Measurements from ENCODE around the gene LHX3. TPM values are rescaled to one million over a fixed set of nuclear protein-coding genes. Genes with fewer than 3 reads are reported as not detected.

LHX3 gene
- total and polyA plus RNA-seq, 10 of the 15 experiments (the other 5 are each of a cell fraction or from before 2014, with no cell fraction given) = not detected

DNA sequence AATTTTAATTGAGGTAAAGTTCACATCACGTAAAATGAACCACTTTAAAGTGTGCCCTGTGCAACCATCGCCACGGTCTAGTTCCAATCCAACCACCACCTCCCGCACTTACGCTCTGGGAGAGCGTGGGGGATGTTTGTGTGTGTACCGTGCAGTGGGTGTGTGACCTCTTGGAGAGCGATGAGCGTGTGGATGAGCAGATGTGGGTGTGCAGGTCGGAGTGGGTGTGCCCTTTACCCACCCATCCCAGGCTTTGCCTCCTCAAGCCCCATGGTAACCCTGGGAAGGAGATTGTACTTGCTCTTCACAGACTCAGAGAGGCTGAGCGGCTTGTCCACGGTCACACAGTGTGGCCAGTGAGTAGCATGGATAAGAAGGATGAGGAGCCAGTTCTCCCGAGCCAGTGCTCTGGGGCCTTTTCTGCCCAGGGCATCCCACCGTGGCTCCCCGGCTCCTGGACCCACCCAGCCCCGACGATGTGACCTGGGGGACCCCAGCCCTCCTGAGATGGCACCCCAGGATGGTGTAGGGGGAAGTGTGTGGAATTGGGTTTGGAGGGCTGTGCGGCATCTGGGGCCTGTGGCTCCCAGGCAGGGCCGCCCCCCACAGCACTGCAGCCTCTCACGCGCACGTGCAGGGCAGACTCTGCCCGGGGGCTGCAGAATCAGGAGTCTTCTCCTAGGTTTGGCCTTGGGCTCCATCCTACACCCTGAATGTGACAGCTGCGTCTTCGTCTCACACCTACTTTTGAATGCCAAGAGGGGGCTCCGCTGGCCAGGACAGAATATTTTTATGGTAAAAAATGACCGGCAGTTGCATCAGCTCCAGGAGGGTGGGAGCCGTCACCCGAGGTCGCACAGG lies 13.6 kb downstream of the LHX3 start (continued):
- no peak for TF ChIP-seq NR2C2 (IDR thresholded peaks at IDR 0.05; ENCODE audit: borderline replicate concordance, control insufficient read depth, insufficient read length, low read depth)
- TF ChIP-seq JUND (IDR thresholded peaks at IDR 0.05; ENCODE audit: low read depth, low read length) = no peak
- TF ChIP-seq, protein P1, sequence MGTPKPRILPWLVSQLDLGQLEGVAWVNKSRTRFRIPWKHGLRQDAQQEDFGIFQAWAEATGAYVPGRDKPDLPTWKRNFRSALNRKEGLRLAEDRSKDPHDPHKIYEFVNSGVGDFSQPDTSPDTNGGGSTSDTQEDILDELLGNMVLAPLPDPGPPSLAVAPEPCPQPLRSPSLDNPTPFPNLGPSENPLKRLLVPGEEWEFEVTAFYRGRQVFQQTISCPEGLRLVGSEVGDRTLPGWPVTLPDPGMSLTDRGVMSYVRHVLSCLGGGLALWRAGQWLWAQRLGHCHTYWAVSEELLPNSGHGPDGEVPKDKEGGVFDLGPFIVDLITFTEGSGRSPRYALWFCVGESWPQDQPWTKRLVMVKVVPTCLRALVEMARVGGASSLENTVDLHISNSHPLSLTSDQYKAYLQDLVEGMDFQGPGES (IDR thresholded peaks at IDR 0.05) = no peak
- no peak for TF ChIP-seq CHD4 (IDR thresholded peaks at IDR 0.05)
- TF ChIP-seq BCL11A (IDR thresholded peaks at IDR 0.05; ENCODE audit: low read depth, low read length) = no peak
- no peak for TF ChIP-seq NR2F1 (conservative IDR thresholded peaks at IDR 0.05)
- TF ChIP-seq ZNF207 (IDR thresholded peaks at IDR 0.05; ENCODE audit: borderline replicate concordance) = no peak

DNA sequence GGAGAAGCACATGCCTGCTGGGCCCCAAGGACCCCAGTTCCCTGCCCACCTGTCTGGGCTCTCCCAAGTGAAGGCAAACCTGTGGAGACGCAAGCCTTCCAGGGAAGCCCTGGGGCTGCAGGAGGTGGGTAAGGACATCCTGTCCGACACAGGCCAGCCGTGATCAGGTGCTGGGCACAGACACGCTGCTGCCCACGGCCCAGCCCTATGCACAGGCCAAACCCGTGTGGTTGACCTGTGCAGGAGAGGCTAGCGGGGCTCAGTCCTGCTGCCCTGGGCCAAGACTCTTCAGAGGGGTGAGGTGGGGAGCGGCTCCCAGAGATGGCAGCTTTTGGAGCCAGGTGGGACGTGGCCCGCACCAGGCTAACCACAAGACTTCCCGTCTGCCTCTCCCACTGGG lies 14.3 kb downstream of the LHX3 start:
- 28% methylated on average over 11 of the region's 11 CpGs for WGBS (ENCODE audit: insufficient coverage, insufficient replicate concordance, low lambda C conversion rate, missing lambda C conversion rate)
- Histone ChIP-seq H2AFZ (ENCODE audit: control insufficient read depth, low read depth, low read length) (no peak overlapping the region), H3K4me3 (no peak overlapping the region), H3K4me1 (ENCODE audit: control insufficient read depth, insufficient read depth, low read length) (no peaks in the 10 kb centered on the region), H3K9me3 (replicated peaks; ENCODE audit: control insufficient read depth, insufficient read depth, low read length) (no peaks in the 10 kb centered on the region), H3K36me3 (ENCODE audit: control insufficient read depth in 2 of 2, insufficient read depth in 2 of 2, low read length in 1 of 2) (no peaks in the 10 kb centered on the region), H4K20me1 (ENCODE audit: control insufficient read depth, insufficient read depth) (no peaks in the 10 kb centered on the region), H3K27me3 (replicated peaks in 1 of 2; ENCODE audit: control insufficient read depth in 2 of 2, insufficient read depth in 2 of 2, low read length in 1 of 2) (peaks cover 0 to 2% of the 10 kb centered on the region in 2 experiments), H3K79me2 (ENCODE audit: control insufficient read depth, insufficient read depth, low read length) (no peaks in the 10 kb centered on the region), H3K9ac (ENCODE audit: control insufficient read depth, insufficient read depth, low read length) (no peak overlapping the region), H3K27ac (ENCODE audit: control insufficient read depth, insufficient read depth) (no peak overlapping the region), H3K4me2 (ENCODE audit: control insufficient read depth, insufficient read depth) (no peak overlapping the region)
- intact Hi-C loops (cut with micrococcal nuclease; ENCODE audit: unreplicated experiment) = no loop called here
- RAD21 ChIA-PET (ENCODE audit: unreplicated experiment) = no interaction called here
- SMC1A ChIA-PET (ENCODE audit: uncharacterized antibody, unreplicated experiment) = no interaction called here
- POLR2A ChIA-PET = no interaction called here
- TF ChIP-seq SIX5 (IDR thresholded peaks at IDR 0.05; ENCODE audit: low read depth, low read length, severe bottlenecking) (no peak), MLLT1 (IDR thresholded peaks at IDR 0.05) (no peak), NR2C1 (IDR thresholded peaks at IDR 0.05) (no peak), CBFB (IDR thresholded peaks at IDR 0.05; ENCODE audit: low read depth) (no peak), RAD51 (IDR thresholded peaks at IDR 0.05) (no peak), E4F1 (IDR thresholded peaks at IDR 0.05; ENCODE audit: borderline replicate concordance, partially characterized antibody) (no peak), NRF1 (conservative IDR thresholded peaks at IDR 0.05; ENCODE audit: low read depth, low read length) (no peak)
- FAIRE-seq = no peak
- ATAC-seq = no peak
- in situ Hi-C loops (cut with MboI) = no loop called here
- DNase-seq (ENCODE audit: low read depth, low spot score) = no peak
- BruUV-seq (replicated peaks) = no TSS peak
- CTCF ChIA-PET = no interaction called here

All from GM12878 (cell line).